DMS153 (cell line): Measurements from ENCODE around the gene TFCP2L1.
"Not testable (repeated sequence)": the region's sequence is repeated elsewhere in the genome, so short reads cannot be mapped to it uniquely, and the experiment has no call there.

ENCODE experiments used
- DNase-seq: peaks from one replicate; lab custom pipeline; 2025; lab: John Stamatoyannopoulos, UW

TFCP2L1 gene

DNA sequence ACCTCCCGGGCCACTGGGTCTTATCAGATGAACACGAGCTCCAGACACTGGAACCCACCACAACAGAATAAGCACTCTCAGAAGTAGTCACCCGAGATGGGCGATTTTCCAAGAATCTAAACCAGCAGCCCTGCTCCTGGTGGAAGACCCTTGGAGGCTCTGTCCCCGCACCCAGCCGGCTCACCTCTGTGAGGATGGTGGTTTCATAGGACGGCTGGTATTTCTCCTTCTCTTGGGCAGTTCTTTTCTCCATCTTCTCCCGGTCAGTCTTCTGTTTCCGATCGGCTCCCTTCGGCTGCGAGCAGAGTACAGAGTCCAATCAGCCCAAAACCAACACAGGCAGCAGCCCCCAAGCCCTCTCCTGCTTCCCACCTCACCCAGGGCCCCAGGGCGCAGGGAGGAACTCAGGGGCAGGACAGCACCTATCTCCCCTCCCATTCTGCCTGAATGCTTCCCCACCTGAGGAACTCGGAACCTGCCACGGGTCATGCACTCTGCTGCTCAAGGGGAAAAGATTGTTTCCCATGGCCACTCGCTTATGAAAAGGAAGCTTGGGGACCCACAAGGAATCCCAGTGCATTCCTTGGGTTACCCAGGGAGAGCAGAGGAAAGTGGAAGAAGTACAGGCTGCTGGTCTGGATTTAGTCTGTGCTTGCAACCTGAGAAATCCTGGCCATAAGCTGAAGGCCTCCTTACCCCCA is 42.7 kb downstream of the TFCP2L1 start:
- no peak for DNase-seq

GRCh38 chr2:121241466-121241865 is 43.5 kb downstream of the TFCP2L1 start:
- no peak for DNase-seq

DNA sequence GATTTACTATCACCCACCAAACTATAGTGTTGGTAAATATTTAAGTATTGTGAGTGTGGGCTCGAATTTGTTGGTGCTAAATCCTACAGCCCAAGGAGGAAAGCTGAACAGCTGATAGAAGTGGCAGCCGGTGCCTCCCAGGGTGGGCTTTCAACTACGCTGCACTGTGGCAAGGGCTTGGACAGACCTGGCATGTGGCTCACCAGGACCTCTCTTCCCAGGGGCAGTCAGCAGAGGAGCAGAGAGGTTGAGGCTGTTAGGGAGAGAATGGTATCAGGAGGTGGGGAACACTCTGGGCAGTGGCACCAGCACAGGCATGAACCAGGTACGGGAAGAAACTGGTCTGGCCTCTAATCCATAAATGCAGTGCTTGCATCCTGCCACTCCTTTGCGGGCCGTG is 44.6 kb downstream of the TFCP2L1 start:
- no peak for DNase-seq

GRCh38 chr2:121239969-121240368 is 45.0 kb downstream of the TFCP2L1 start:
- DNase-seq: no peak

- no peak for DNase-seq
Measured at GRCh38 chr2:121239471-121239870, 45.5 kb downstream of the TFCP2L1 start.

DNA sequence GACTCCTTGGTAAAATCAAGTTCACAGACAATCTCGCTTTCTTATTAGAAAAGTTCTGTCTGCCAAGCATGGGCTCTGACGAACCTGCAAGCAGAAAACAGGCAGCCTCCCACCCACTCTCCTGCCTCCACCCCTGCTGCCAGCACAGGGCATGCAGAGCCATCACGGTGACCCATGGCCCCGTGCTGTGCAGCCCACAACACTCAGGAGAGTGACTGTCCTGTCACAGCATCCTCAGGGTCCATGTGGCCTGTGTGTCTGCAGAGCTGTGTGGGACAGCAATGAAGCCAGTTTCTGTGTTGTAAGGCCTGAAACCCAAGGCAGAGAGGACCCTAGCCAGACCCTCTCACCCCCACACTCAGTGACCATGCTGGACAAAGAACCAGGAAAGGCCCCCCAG is 46.2 kb downstream of the TFCP2L1 start:
- no peak for DNase-seq

- no peak for DNase-seq
Measured at GRCh38 chr2:121237980-121238665, 46.9 kb downstream of the TFCP2L1 start.

DNA sequence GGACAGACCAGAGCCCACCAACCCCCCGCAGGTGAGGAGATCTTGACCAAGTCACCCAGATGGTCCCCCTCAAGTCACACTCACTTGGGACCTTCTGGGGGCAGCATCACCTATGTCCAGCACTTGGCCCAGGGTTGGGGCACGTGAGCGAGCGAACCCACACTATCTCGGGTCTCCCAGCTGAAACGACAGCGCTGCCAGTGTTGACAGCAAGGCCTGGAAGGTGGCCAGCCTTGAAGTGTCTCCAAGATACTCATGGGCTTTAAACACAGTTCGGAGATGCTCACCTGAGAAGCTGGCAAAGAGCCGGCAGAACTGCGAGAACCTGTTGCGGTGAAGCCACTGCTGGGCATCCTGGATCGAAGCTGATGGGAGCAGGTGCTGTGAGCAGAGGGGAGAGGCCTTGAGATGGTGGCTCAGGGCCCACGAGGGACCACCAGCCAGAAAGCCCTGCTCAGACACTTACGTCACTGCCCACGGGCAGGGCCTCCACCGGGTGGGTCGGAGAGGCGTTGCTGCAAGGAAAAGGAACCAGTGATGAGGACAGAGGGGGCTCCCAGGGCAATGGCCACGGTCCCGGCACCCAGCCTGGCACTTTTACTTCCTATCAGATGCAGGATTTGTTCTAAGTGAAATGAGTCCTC is 47.5 kb downstream of the TFCP2L1 start:
- DNase-seq: no peak

DNA sequence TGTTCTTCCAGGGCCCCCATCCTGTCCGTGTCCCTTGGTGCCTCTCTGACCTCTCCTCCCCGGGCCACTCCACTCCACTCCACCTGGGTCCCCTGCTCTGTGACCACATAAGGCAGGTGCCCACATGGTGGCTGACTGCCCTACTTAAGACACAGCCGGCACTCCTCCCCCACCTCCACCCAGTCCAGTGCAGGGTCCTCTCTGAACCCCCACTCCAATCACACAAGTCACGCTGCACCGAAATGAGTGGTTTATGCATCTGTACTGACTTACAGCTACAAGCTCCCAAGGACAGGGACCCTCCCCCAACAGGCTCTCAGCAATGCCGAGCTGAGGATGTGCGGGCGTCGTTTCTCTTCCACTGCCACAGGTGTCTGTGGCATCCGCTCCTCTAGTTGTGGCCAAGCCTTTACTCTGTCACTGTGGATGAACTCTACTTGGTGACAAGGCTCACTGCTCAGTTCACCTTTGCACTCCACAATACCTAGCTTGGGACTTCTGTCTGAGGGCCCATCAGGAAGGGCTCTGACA is 48.3 kb downstream of the TFCP2L1 start:
- no peak for DNase-seq

DNA sequence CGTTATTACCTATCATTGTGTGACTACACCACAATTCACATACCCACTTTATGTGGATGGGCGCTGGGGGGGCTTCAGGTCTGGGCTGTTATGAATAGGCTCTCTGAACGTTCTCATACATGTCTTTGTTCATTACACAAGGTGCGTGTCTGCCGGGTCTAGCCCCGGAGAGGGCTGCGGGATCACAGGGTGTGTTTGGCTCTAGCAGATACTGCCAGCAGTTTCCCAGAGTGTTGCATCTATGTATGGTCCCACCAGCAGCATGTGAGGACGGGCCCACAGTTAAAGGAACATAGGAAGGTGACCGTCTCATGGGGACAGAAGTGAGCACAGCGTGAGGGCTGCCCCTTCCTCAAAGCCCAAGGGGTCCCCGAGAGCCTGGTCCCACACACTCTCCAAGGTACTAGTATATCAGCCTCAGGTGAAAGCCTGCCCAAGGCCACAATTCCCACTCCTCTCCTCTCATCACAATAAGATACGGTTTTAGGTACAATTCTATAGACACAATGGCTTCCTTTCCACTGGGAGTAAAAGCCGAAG is 48.8 kb downstream of the TFCP2L1 start:
- DNase-seq: no peak

GRCh38 chr2:121235542-121235941 is 49.5 kb downstream of the TFCP2L1 start:
- DNase-seq: no peak

GRCh38 chr2:121234791-121235190 is 50.2 kb downstream of the TFCP2L1 start:
- DNase-seq: no peak

- DNase-seq: no peak
Measured at GRCh38 chr2:121234144-121234543, 50.9 kb downstream of the TFCP2L1 start.

DNA sequence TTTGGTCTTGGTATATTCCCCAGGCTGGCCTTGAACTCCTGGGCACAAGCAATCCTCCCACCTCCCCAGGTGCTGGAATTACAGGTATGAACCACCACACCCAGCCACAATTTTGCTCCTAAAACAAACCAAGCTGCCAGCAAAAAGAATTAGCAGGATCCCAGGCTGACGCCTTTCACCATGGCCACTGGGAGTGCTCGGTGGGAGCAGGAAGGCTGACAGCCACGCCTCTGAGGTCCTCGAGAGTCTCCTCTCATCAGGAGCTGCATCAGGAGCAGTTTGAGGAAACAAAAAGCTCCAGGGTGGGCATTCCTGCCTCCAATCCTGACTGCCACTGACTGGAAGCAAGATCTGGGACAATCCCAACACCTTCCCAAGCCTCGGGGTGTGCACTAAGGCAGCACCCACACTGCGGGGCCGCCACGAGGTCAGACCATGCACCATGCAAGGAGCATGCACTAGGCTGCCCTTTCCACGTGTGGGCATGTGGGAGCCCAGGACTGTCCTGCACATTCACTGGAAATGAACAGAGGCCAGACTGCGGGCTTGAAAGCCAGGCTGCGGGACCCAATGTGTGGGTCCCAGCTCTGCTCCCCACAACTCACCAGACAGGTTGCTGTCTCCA is 51.4 kb downstream of the TFCP2L1 start:
- no peak for DNase-seq

- no peak for DNase-seq
Measured at GRCh38 chr2:121232626-121233265, 52.3 kb downstream of the TFCP2L1 start.

DNA sequence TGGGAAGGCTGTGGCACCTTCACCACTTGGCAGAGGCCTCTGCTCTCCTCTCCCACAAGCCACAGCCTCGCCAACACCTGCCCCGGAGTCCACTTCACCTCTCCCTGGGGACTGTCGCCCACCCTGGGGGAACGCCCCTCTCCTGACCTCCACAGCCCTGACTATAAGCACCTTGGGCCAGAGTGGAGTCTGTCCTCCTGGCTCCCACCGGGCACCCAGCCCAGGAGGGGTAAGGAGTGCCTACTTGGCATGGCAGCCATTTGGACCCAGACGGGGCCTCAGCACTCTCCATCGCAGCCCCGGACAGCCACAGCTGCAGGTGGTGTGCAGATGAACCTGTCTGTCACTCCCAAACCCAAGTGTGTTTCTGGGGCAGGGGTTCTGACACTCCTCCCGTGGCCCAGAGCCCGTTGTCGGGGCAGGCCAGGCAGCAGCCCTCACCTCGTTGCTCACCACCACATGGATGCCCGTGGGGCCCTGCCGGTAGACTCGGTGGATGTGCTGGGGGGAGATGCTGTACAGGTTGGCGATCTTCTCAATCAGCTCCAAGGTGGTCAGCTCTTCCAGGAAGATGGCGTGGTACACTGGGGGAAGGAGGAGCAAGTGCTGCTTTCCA is 53.5 kb downstream of the TFCP2L1 start:
- no peak for DNase-seq

DNA sequence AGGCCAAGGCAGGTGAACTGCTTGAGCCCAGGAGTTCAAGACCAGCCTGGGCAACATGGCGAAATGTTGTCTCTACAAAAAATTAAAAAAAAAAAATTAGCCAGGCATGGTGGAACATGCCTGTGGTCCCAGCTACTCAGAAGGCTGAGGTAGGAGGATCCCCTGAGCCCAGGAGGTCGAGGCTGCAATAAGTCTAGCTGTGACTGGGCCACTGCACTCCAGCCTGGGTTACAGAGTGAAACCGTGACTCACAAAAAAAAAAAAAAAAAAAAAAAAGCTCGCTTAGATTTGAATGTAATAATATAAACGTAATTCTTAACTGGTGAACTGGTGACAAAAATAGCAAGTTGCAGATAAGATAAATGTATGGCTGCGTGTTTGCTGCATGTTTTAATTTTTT is 56.5 kb downstream of the TFCP2L1 start:
- no peak for DNase-seq

DNA sequence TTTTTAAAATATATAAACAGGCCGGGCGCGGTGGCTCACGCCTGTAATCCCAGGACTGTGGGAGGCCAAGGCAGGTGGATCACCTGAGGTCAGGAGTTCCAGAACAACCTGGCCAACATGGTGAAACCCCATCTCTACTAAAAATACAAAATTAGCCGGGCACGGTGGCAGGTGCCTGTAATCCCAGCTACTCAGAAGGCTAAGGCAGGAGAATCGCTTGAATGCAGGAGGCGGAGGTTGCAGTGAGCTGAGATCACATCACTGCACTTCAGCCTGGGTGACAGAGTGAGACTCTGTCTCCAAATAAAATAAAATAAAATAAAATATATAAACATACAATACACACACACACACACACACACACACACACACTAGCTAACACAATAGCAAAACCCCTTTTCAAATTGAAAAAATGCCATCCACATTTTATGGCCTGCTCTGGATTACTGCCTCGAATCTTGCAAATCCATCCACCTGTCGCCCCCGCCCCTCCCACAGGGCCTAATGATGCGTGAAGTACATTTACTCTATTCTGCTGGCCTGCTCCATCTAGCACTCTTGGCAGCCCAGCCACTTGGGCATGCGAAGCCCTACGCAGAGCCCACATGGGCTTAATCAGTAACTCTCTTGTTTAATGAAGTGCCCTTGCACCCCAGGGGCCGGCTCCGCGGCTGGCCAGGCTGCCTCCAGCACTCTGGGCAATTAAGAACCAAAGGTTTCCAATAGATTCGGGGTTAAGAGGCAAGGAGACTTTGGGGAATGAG is 57.4 kb downstream of the TFCP2L1 start:
- peak; percentile 74 for DNase-seq

DNA sequence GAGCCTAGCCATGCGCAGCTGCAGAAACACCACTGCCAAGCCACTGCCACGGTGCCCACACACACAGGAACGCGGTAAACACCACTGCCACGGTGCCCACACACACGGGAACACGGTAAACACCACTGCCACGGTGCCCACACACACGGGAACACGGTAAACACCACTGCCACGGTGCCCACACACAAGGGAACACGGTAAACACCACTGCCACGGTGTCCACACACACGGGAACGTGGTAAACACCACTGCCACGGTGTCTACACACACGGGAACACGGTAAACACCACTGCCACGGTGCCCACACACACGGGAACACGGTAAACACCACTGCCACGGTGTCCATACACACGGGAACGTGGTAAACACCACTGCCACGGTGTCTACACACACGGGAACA is 59.3 kb downstream of the TFCP2L1 start:
- not testable (repeated sequence) for DNase-seq

- DNase-seq: no peak
Measured at GRCh38 chr2:121220995-121221394, 64.0 kb downstream of the TFCP2L1 start.

DNA sequence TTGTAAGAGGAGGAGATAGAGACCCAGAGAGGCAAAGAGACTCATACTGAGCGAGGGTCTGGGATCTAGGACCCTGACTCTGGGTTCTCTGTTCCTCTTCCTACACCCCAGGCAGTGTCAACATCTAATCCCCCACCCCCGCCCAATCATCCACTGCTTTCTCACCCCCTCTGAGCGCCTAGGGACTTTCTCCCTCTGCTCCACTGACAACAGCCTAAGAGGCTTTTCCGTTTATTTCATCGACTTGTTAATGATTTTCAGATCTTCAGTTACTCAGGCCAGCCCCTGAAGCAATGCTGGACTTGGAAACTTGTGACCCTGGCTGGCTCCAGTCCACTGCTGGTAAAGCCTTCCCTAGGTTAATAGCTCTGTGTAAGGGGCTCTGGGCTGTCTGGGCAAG is 65.1 kb downstream of the TFCP2L1 start:
- no peak for DNase-seq
